ENCODE results near the gene PRDM16. TPM values are rescaled to one million over a fixed set of nuclear protein-coding genes. Genes with fewer than 3 reads are reported as not detected.

Gene PRDM16
- total RNA-seq, 1 donor from 2014 or later = not detected

GRCh38 chr1:3405974-3406867 is 337.2 kb downstream of the PRDM16 start:
- DNase-seq = no peak

DNA sequence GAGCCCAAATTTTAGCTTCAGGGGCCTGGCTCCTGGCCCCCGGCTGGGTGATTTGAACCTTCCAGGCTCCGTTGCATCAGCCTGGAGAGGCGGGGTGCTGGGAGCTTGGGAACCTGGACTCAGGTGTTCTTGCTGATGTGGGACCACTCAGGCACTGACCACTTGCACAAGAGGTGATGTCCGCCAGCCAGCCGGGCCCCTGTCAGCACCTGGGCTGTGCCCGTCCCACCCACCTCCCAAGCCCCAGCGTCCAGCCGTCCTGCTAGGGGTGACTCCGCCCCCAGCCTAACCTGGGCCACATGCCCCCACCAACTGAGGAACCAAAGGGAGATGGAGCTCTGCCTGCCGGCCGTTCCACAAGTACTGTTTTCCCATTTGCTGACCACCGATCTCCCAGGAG is 338.0 kb downstream of the PRDM16 start:
- DNase-seq = no peak

DNA sequence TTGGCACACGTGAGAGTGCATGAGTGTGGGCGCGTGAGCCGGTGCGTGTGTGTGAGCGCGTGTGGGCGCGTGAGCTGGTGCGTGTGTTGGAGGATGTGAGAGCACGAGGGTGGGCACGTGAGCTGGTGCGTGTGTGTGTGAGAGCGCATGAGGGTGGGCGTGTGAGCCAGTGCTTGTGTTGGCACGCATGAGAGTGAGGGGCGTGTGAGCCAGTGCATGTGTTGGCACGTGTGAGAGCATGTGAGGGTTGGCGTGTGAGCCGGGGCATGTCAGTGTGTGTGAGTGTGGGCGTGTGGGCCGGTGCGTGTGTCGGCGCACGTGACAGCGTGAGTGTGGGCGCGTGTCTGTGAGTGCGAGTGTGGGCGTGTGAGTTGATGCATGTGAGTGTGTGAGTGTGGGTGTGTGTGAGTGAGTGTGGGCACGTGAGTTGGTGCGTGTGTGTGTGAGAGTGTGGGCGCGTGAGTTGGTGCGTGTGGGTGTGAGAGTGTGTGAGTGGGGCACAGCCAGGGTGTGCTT is 339.8 kb downstream of the PRDM16 start:
- DNase-seq = no peak

DNA sequence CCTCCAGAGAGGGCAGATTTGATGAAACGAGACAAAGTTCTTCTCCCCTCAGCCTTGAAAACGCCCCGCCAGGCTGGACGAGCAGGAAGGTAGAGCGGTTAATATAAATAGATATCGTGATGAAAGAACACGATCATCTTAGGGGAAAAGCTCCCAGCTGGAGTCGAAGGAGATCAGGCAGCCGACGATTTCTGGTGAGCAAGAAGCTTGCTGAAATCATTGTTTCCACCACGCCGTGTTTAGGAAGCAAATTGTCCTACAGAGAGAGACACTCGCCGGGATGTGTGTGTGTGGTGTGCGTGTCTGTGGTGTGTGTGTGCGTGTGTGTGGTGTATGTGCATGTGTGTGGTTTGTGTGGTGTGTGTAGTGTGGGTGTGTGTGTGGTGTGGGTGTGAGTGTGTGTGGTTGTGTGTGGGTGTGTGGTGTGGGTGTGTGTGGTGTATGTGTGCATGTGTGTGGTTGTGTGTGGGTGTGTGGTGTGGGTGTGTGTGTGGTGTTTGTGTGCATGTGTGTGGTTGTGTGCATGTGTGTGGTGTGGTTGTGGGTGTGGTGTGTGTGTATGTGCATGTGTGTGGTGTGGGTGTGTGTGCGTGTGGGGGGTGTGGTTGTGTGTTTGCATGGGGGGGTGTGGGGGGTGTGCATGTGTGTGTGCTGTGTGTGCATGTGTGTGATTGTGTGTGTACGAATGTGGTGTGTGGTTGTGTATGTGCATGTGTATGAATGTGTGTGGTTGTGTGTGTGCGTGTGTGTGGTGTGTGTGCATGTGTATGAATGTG is 340.6 kb downstream of the PRDM16 start:
- DNase-seq = no peak

DNA sequence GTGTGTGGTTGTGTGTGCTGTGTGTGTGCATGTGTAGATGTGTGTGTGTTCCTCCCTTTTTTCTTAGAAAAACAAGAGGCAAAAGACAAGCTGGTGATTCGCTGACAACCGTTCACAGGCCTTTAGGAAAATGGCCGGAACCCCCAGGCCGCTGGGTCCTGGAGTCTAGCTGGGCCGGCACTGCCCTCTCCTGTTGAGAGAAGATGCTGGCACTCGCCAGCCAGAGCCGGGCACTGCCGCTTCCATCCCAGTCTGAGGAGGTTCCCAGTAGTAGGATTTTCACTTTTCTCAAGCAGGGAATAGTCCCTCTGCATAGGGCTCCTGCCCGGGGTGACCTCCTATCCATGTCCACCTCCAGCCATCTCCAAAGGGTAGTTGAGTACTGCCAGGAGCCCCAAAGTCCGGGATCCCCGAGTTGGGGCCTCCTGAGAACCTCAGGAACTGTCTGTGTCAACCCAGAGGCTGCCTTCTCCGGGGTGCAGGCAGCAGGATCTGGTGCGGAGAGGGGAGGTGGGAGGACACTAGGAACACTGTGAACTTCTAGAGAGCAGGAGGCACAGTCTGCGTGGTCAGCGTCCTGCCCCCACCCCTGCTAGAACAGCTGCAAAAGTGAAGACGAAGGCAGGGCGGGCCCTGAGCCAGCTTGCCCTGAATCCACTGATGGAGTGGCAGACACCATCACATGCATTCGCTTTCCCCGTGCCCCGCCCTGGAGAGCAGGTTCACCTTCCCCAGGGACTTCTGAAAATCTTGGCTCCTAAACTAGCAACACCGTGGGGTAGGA is 341.3 kb downstream of the PRDM16 start:
- peak; percentile 71 for DNase-seq

- DNase-seq = no peak
These were observed 342.8 kb downstream of the PRDM16 start for GRCh38 chr1:3411806-3412205.

GRCh38 chr1:3412376-3412775 is 343.4 kb downstream of the PRDM16 start:
- DNase-seq = no peak

DNA sequence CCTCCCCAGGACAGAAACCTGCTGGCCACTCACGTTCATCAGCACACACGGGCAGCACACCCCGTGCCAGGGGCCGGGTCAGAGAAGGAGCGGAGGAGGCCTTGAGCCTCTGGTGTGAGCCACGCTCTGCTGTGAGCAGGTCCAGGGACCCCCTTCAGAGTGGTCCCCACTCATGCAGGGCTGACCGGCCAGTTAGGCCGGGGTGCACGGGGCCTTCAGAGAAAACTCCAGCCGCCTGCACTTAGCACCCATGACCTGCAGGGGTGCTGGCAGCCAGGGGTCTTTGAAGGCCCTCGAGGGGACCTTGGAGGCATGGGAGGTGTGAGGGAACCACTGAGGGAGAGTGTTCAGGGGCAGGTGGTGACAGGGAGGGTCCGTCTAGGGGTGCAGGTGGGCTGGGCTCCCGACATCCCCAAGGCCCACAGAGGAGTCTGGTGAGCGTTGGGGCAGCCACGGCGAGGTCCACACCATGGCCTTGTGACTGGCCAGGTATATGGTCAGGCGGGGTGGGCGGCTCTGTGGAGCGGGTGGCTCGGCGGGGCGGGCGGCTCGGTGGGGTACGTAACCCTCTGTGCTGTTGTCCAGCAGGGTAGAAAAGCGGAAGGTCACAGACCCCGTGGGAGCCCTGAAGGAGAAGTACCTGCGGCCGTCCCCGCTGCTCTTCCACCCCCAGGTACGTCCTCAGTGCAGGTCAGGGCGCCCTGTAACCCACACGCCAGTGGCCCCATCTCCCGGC is 345.1 kb downstream of the PRDM16 start:
- no peak for DNase-seq

- peak; percentile 77 for DNase-seq
These were observed 346.5 kb downstream of the PRDM16 start for GRCh38 chr1:3415260-3416090.

GRCh38 chr1:3417082-3417739 is 348.2 kb downstream of the PRDM16 start:
- no peak for DNase-seq

GRCh38 chr1:3417934-3418333 is 348.9 kb downstream of the PRDM16 start:
- no peak for DNase-seq

- DNase-seq = no peak
These were observed 349.6 kb downstream of the PRDM16 start for GRCh38 chr1:3418600-3418999.

DNA sequence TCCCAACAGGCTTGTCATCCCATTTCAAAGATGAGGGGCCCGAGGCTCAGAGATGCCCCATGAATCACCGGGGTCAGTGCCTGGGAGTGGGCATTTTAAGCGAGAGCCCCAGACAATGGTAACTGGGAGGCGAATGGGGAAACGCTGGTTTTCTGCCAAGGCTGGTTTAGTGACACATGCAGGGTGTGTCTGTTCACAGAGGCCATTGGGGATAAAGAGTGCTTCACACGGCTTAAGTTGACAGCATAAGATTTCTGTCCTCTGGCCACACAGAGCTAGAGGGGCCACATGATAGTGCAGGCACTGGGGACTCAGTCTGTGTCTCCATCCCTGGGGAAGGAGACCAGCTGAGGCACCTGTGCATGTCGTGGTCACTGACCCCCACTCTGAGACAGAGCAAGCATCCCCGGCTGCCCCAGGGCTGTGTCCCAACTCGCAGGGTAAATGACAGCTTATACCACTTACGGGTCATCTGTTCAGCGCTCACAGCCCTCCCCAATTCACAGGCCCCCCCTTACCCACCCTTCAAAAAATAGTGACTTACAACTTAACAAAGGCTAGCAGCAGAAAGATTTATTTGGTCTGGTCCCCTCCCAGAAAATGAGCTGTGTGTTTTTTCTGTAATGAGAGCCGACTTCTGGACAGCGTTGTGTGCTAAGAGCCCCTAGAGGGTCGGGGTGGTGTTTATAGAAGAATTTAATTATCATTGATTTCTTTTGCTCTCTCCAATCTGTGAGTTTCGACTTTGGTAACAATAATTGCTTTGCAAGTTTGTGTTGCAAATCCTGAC is 350.6 kb downstream of the PRDM16 start:
- DNase-seq = no peak

- no peak for DNase-seq
These were observed 351.4 kb downstream of the PRDM16 start for GRCh38 chr1:3420218-3420951.

- DNase-seq = no peak
These were observed 353.6 kb downstream of the PRDM16 start for GRCh38 chr1:3422638-3423037.

- peak; percentile 19 for DNase-seq
These were observed 354.3 kb downstream of the PRDM16 start for GRCh38 chr1:3423245-3423829.

GRCh38 chr1:3423896-3424611 is 355.1 kb downstream of the PRDM16 start:
- DNase-seq = no peak
